Activated CD8-positive, alpha-beta memory T cell treated with anti-CD3 and anti-CD28 coated beads for 1 hour (primary cell): ENCODE results near the gene MAPK11.

Experiments used
- DNase-seq, 2 donors: peaks; one replicate each; pipeline ENCODE4 v3.0.0-alpha.2; 2020; ENCODE audit warnings: low read depth in 1 of 2; ENCODE audit errors: extremely low read depth in 1 of 2

MAPK11 gene

GRCh38 chr22:50269970-50270665 lies at the start of gene MAPK11:
TSS of gene MAPK11 (minus strand) at chr22:50270380. CDS start at chr22:50270292, 88 bp downstream.
- peak in 1 of 2 donors; percentile 57 for DNase-seq

- DNase-seq: no peak
Observed at GRCh38 chr22:50319503-50319951, 49.3 kb upstream of the MAPK11 start.

GRCh38 chr22:50318698-50319411 lies 48.7 kb upstream of the MAPK11 start:
- no peak for DNase-seq

GRCh38 chr22:50318356-50318697 lies 48.1 kb upstream of the MAPK11 start:
- DNase-seq: no peak

GRCh38 chr22:50317674-50318073 lies 47.5 kb upstream of the MAPK11 start:
- no peak for DNase-seq

GRCh38 chr22:50317178-50317577 lies 47.0 kb upstream of the MAPK11 start:
- DNase-seq: no peak

GRCh38 chr22:50316114-50317065 lies 46.2 kb upstream of the MAPK11 start:
- DNase-seq: no peak

- DNase-seq: no peak
Observed at GRCh38 chr22:50315289-50316113, 45.3 kb upstream of the MAPK11 start.

GRCh38 chr22:50314455-50315288 lies 44.5 kb upstream of the MAPK11 start:
- peak; percentile 48 to 50 for DNase-seq

GRCh38 chr22:50314081-50314454 lies 43.9 kb upstream of the MAPK11 start:
- DNase-seq: no peak

GRCh38 chr22:50313600-50313999 lies 43.4 kb upstream of the MAPK11 start:
- DNase-seq: no peak

GRCh38 chr22:50313021-50313420 lies 42.8 kb upstream of the MAPK11 start:
- DNase-seq: no peak

GRCh38 chr22:50312371-50312770 lies 42.2 kb upstream of the MAPK11 start:
- no peak for DNase-seq

GRCh38 chr22:50311606-50312351 lies 41.6 kb upstream of the MAPK11 start:
- DNase-seq: no peak

GRCh38 chr22:50310949-50311444 lies 40.8 kb upstream of the MAPK11 start:
- DNase-seq: no peak

- no peak for DNase-seq
Observed at GRCh38 chr22:50310031-50310722, 40.0 kb upstream of the MAPK11 start.

GRCh38 chr22:50309601-50309991 lies 39.4 kb upstream of the MAPK11 start:
- DNase-seq: no peak

- no peak for DNase-seq
Observed at GRCh38 chr22:50308986-50309600, 38.9 kb upstream of the MAPK11 start.
